OCI-LY7 (cell line): ENCODE results near the gene IFITM10. TPM values are rescaled to one million over a fixed set of nuclear protein-coding genes. Genes with fewer than 3 reads are reported as not detected.

Experiments
- BruUV-seq: library from RNA; stranded (reverse); fragments of 400-500 nt; replicated peaks from 2 replicates; lab custom pipeline; 2021; lab: Mats Ljungman, UMichigan
- CTCF ChIA-PET: fragments of 300-600 bp; sonication (Branson Sonifier 250); formaldehyde crosslinking; loops from one replicate; lab custom pipeline; 2022; ENCODE audit warnings: antibody characterized with exemption; ENCODE audit not compliant: unreplicated experiment; lab: Charles Lee
- POLR2A ChIA-PET: fragments of 300-600 bp; sonication (Branson Sonifier 250); formaldehyde crosslinking; loops from one replicate; lab custom pipeline; 2022; ENCODE audit warnings: antibody characterized with exemption; lab: Charles Lee
- DNase-seq: peaks from one replicate; pipeline ENCODE4 v3.0.0-alpha.2; 2015; ENCODE audit warnings: low spot score
- H2AFZ ChIP-seq: fragments of 200-600 bp; sonication (generic), shearing (Covaris generic); 2 replicates; pipeline ENCODE4 v1.6.1; 2014; ENCODE audit warnings: mild to moderate bottlenecking, antibody characterized with exemption, low read length, moderate library complexity
- H3K27ac ChIP-seq: fragments of 200-600 bp; sonication (generic); 2 replicates; pipeline ENCODE4 v1.5.1; 2014; ENCODE audit warnings: mixed run types, low read depth, mild to moderate bottlenecking, moderate library complexity, low read length, inconsistent platforms; ENCODE audit not compliant: poor library complexity, severe bottlenecking
- H3K36me3 ChIP-seq: fragments of 200-600 bp; sonication (generic); 2 replicates; pipeline ENCODE4 v1.6.1; 2014; ENCODE audit warnings: mild to moderate bottlenecking, antibody characterized with exemption, low read length, moderate library complexity, mixed read lengths; ENCODE audit not compliant: insufficient read depth
- H3K4me1 ChIP-seq: fragments of 200-600 bp; sonication (generic); 2 replicates; pipeline ENCODE4 v1.5.1; 2014; ENCODE audit warnings: mild to moderate bottlenecking, low read length; ENCODE audit not compliant: insufficient read depth, poor library complexity, severe bottlenecking
- H3K4me2 ChIP-seq: fragments of 200-600 bp; sonication (generic); 2 replicates; pipeline ENCODE4 v1.6.1; 2014; ENCODE audit warnings: mild to moderate bottlenecking, low read length
- H3K4me3 ChIP-seq: fragments of 200-600 bp; sonication (generic); 2 replicates; pipeline ENCODE4 v1.5.1; 2014; ENCODE audit warnings: mild to moderate bottlenecking, low read depth, low read length; ENCODE audit not compliant: poor library complexity, severe bottlenecking
- H3K79me2 ChIP-seq: fragments of 200-600 bp; sonication (generic); 2 replicates; pipeline ENCODE4 v1.6.1; 2016; ENCODE audit warnings: low read depth, mild to moderate bottlenecking, low read length, moderate library complexity, mixed read lengths; ENCODE audit not compliant: insufficient read depth
- H3K9me2 ChIP-seq: fragments of 200-600 bp; sonication (generic); 2 replicates; pipeline ENCODE4 v1.6.1; 2016; ENCODE audit warnings: mild to moderate bottlenecking, low read length, mixed read lengths; ENCODE audit not compliant: insufficient read depth
- H3K9me3 ChIP-seq: fragments of 200-600 bp; sonication (generic); 2 replicates; pipeline ENCODE4 v1.6.1; 2014; ENCODE audit warnings: mild to moderate bottlenecking, mixed run types, low read length, mixed read lengths
- H4K20me1 ChIP-seq: fragments of 200-600 bp; sonication (generic); 2 replicates; pipeline ENCODE4 v1.6.1; 2014; ENCODE audit warnings: mild to moderate bottlenecking, antibody characterized with exemption, low read length, moderate library complexity, mixed read lengths; ENCODE audit not compliant: insufficient read depth
- EZH2phosphoT487 ChIP-seq: fragments of 200-600 bp; sonication (generic); IDR thresholded peaks from 2 replicates; pipeline ENCODE4 v1.6.1; 2018; ENCODE audit warnings: low read depth, borderline replicate concordance, mild to moderate bottlenecking, mixed run types, antibody characterized with exemption, low read length, moderate library complexity, mixed read lengths
- intact Hi-C: fragments of 100-400 bp; cut with micrococcal nuclease; formaldehyde crosslinking; loops from one replicate; pipeline ENCODE4 v1.10.0; 2022; ENCODE audit not compliant: unreplicated experiment
- total RNA-seq, 2 experiments: library from RNA; depleted of rRNA in 1 of 2; stranded (reverse); fragments of >200 nt in 1 of 2; shearing (Covaris generic) in 1 of 2; gene quantifications; 2 replicates each; pipeline ENCODE4 v1.2.3, GENCODE V29; 2014 to 2022
- TF ChIP-seq, protein P1 (sequence below): fragments of 200-600 bp; sonication (generic); conservative IDR thresholded peaks from 2 replicates; pipeline ENCODE4 v1.5.1; 2014; ENCODE audit warnings: mild to moderate bottlenecking, antibody characterized with exemption, low read length, moderate library complexity, mixed read lengths

IFITM10 gene
- total RNA-seq, 2 experiments from 2014 or later, result 0.30 to 0.38 TPM

DNA sequence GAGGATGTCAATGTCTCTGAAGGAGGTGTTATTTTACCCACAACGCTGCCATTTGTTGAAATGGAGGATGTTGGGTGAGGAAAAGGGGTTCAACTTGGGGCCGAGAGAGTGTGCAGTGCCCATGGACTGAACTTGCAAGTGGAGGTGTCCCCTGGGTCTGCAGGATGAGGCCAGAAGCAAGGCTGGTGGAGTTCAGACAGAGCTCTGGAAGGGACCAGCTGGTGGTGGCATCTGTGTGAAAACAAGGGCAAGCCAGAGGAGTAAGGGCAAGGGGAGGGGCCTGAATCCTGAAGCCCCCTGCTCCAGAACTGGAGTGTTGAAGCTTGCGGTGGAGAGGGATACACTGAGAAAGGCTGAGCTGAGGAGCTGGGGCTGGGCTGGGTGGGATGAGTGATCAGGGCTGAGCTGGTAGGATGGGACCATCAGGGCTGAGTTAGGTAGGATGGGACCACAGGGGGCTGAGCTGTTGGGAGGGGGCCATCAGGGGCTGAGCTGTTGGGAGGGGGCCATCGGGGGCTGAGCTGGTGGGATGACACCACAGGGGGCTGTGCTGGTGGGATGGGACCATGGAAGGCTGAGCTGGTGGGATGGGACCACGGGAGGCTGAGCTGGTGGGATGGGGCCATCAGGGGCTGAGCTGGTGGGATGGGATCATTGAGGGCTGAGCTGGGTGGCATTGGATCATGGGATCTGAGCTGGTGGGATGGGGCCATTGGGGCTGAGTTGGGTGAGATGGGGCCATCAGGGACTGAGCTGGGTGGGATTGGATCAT is 26.7 kb upstream of the IFITM10 start:
- H3K4me1 ChIP-seq, result peaks cover 3% of the 10 kb centered on the region
- BruUV-seq, result no TSS peak
- no peaks in the 10 kb centered on the region for H3K36me3 ChIP-seq
- TF ChIP-seq EZH2phosphoT487, result no peak
- TF ChIP-seq, protein P1, sequence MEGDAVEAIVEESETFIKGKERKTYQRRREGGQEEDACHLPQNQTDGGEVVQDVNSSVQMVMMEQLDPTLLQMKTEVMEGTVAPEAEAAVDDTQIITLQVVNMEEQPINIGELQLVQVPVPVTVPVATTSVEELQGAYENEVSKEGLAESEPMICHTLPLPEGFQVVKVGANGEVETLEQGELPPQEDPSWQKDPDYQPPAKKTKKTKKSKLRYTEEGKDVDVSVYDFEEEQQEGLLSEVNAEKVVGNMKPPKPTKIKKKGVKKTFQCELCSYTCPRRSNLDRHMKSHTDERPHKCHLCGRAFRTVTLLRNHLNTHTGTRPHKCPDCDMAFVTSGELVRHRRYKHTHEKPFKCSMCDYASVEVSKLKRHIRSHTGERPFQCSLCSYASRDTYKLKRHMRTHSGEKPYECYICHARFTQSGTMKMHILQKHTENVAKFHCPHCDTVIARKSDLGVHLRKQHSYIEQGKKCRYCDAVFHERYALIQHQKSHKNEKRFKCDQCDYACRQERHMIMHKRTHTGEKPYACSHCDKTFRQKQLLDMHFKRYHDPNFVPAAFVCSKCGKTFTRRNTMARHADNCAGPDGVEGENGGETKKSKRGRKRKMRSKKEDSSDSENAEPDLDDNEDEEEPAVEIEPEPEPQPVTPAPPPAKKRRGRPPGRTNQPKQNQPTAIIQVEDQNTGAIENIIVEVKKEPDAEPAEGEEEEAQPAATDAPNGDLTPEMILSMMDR, result no peak
- H3K9me3 ChIP-seq, result no peaks in the 10 kb centered on the region
- no peaks in the 10 kb centered on the region for H3K9me2 ChIP-seq
- CTCF ChIA-PET, result interaction anchor here (0.6 kb wide), 1 partner anchor 85 kb away, joined by 3 read pairs; no protein-coding TSS in a partner anchor
- DNase-seq, result no peak
- no peak overlapping the region for H2AFZ ChIP-seq
- intact Hi-C loops, result no loop called here
- H3K4me2 ChIP-seq, result no peak overlapping the region
- H3K27ac ChIP-seq, result no peak overlapping the region
- no peaks in the 10 kb centered on the region for H3K79me2 ChIP-seq
- POLR2A ChIA-PET, result no interaction called here
- H4K20me1 ChIP-seq, result no peaks in the 10 kb centered on the region
- H3K4me3 ChIP-seq, result no peak overlapping the region

DNA sequence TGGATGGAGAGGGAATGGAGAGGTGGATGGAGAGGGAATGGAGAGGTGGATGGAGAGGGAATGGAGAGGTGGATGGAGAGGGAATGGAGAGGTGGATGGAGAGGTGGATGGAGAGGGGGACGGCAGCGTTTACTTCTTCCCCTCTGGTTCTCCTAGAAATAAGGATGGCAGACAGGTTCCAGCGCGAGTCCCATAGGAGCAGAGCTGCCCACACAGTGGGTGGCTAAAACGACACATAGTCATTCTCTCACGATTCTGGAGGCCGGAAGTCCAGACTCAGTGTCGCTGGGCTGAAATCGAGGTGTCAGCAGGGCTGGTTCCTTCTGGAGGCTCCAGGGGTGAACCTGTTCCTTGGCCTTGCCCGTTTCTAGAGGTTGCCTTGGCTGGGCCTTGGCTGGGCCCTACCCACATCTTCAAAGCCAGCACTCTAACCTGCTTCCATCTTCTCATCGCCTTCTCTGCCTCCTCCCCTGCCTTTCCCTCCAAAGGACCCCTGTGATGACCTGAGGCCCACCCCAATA is 26.0 kb upstream of the IFITM10 start:
- Histone ChIP-seq H3K4me2 (no peak overlapping the region), H3K9me3 (no peaks in the 10 kb centered on the region), H3K36me3 (no peaks in the 10 kb centered on the region), H3K79me2 (no peaks in the 10 kb centered on the region), H3K4me1 (peaks cover 5% of the 10 kb centered on the region), H4K20me1 (no peaks in the 10 kb centered on the region), H3K9me2 (no peaks in the 10 kb centered on the region), H3K4me3 (no peak overlapping the region), H2AFZ (no peak overlapping the region), H3K27ac (no peak overlapping the region)
- POLR2A ChIA-PET, result no interaction called here
- CTCF ChIA-PET, result no interaction called here
- TF ChIP-seq, protein P1, result no peak
- TF ChIP-seq EZH2phosphoT487, result no peak
- no TSS peak for BruUV-seq
- intact Hi-C loops, result no loop called here
- no peak for DNase-seq

DNA sequence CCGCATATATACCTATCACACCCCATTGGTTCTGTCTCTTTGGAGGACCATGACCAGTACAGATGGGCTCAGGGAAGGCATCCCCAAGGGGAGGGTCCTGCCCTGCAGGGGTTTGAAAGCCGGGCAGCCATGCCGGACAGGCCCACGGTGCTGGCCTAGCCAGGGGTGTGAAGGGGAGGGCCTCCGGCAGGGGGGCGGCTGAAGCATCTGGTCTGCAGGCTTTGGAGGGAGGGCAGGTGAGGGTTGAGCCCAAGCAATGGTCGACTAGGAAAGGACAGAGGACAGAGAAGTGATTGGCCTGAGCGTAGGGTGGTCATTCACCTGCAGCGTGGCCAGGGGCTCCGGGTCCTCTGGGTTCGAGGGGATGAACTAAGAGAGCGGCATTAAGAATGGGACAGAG is 24.5 kb upstream of the IFITM10 start:
- Histone ChIP-seq H3K4me3 (no peak overlapping the region), H3K27ac (no peak overlapping the region), H3K4me2 (no peak overlapping the region), H3K4me1 (peaks cover 5% of the 10 kb centered on the region), H2AFZ (no peak overlapping the region), H3K79me2 (no peaks in the 10 kb centered on the region), H3K36me3 (no peaks in the 10 kb centered on the region), H3K9me2 (no peaks in the 10 kb centered on the region), H3K9me3 (no peaks in the 10 kb centered on the region), H4K20me1 (no peaks in the 10 kb centered on the region)
- intact Hi-C loops, result no loop called here
- no peak for DNase-seq
- TF ChIP-seq, protein P1, result no peak
- no peak for TF ChIP-seq EZH2phosphoT487
- CTCF ChIA-PET, result no interaction called here
- BruUV-seq, result no TSS peak
- POLR2A ChIA-PET, result no interaction called here
